B cell (primary cell): ENCODE measurements around the gene ISL2. TPM values are rescaled to one million over a fixed set of nuclear protein-coding genes. Genes with fewer than 3 reads are reported as not detected.

Experiments
- ATAC-seq: fragments of 200-7000 bp; cut with Tn5 transposase; one replicate; pipeline ENCODE4 v1.10.0; 2021; ENCODE audit warnings: low read depth, mild to moderate bottlenecking, moderate number of reproducible peaks, moderate library complexity
- CTCF ChIA-PET: fragments of 350-600 bp; sonication (Branson Sonifier 250); formaldehyde crosslinking; loops from one replicate; lab custom pipeline; 2021; ENCODE audit warnings: antibody characterized with exemption, inconsistent platforms; lab: Charles Lee
- POLR2A ChIA-PET: fragments of 350-600 bp; sonication (Branson Sonifier 250); formaldehyde crosslinking; loops from one replicate; lab custom pipeline; 2021; ENCODE audit warnings: antibody characterized with exemption; lab: Charles Lee
- DNase-seq: peaks from one replicate; pipeline ENCODE4 v3.0.0; 2013
- H2AFZ ChIP-seq: 2 replicates; pipeline ENCODE4 v1.6.1; 2012; ENCODE audit warnings: mild to moderate bottlenecking, low read depth, low read length; ENCODE audit not compliant: insufficient read depth, poor library complexity, severe bottlenecking
- H3K27ac ChIP-seq, 2 donors: 1 replicate in 1 of 2; 2 replicates in 1 of 2; pipeline ENCODE4 v1.5.1; 2012 to 2013; ENCODE audit warnings: low read length in 2 of 2, mild to moderate bottlenecking in 2 of 2, moderate library complexity in 1 of 2
- H3K27me3 ChIP-seq, 4 experiments: fragments of 200-600 bp in 1 of 4; sonication (generic) in 1 of 4; replicated peaks in 1 of 4; 1 replicate in 2 of 4; 2 replicates in 2 of 4; pipeline versions ENCODE4 v1.6.1 to v1.7.0; 2013 to 2016; ENCODE audit warnings: low read length in 3 of 4, mild to moderate bottlenecking in 2 of 4, mixed read lengths in 1 of 4, moderate library complexity in 1 of 4; ENCODE audit not compliant: insufficient read depth in 4 of 4, control insufficient read depth in 3 of 4; ENCODE audit errors: control extremely low read depth in 1 of 4
- H3K36me3 ChIP-seq, 2 experiments: replicated peaks in 1 of 2; 1 replicate in 1 of 2; 2 replicates in 1 of 2; pipeline versions ENCODE4 v1.6.1 to v1.7.1; 2013; ENCODE audit warnings: low read length in 1 of 2; ENCODE audit not compliant: insufficient read depth in 2 of 2, control insufficient read depth in 1 of 2; ENCODE audit errors: control extremely low read depth in 1 of 2, extremely low read depth in 1 of 2
- H3K4me1 ChIP-seq, 2 donors: fragments of 200-600 bp in 1 of 2; sonication (generic) in 1 of 2; 1 replicate in 1 of 2; 2 replicates in 1 of 2; pipeline versions ENCODE4 v1.5.1 to v1.6.1; 2013 to 2017; ENCODE audit warnings: low read length in 2 of 2; ENCODE audit not compliant: control insufficient read depth in 2 of 2, insufficient read depth in 2 of 2
- H3K4me2 ChIP-seq: replicated peaks from 2 replicates; pipeline ENCODE3; 2012; ENCODE audit warnings: mild to moderate bottlenecking, low read depth, low read length; ENCODE audit not compliant: poor library complexity, severe bottlenecking
- H3K4me3 ChIP-seq, 5 experiments: fragments of 200-600 bp in 1 of 5; sonication (generic) in 1 of 5; 1 replicate in 3 of 5; 2 replicates in 2 of 5; pipeline versions ENCODE4 v1.5.1 to v1.7.0; 2011 to 2016; ENCODE audit warnings: low read length in 4 of 5, mild to moderate bottlenecking in 4 of 5, low read depth in 2 of 5, control low read depth in 1 of 5, moderate library complexity in 1 of 5; ENCODE audit not compliant: insufficient read depth in 1 of 5; ENCODE audit errors: control extremely low read depth in 1 of 5, extremely low read depth in 1 of 5
- H3K79me2 ChIP-seq: fragments of 200-600 bp; sonication (generic); one replicate; pipeline ENCODE4 v1.6.0; 2016; ENCODE audit warnings: low read length; ENCODE audit not compliant: control insufficient read depth, insufficient read depth
- H3K9ac ChIP-seq: fragments of 200-600 bp; sonication (generic); 2 replicates; pipeline ENCODE4 v1.6.1; 2017; ENCODE audit warnings: mild to moderate bottlenecking, low read length, moderate library complexity
- H3K9me3 ChIP-seq, 3 donors: one replicate each; pipeline versions ENCODE4 v1.6.1 to v1.7.1; 2013; ENCODE audit warnings: low read length in 2 of 3; ENCODE audit not compliant: control insufficient read depth in 2 of 3, insufficient read depth in 1 of 3; ENCODE audit errors: control extremely low read depth in 1 of 3
- H4K20me1 ChIP-seq: 2 replicates; pipeline ENCODE4 v1.6.0; 2012; ENCODE audit warnings: mild to moderate bottlenecking, low read length; ENCODE audit not compliant: insufficient read depth, control insufficient read depth, poor library complexity, severe bottlenecking
- H3K27ac Mint-ChIP-seq: one replicate; pipeline ENCODE4 v1.8.0; 2021; ENCODE audit warnings: mixed read lengths
- H3K27me3 Mint-ChIP-seq: one replicate; pipeline ENCODE4 v1.8.0; 2021; ENCODE audit warnings: mixed read lengths
- H3K4me1 Mint-ChIP-seq: one replicate; pipeline ENCODE4 v1.8.0; 2021; ENCODE audit warnings: mixed read lengths
- H3K4me3 Mint-ChIP-seq: one replicate; pipeline ENCODE4 v1.8.0; 2021; ENCODE audit warnings: mixed read lengths
- H3K9me3 Mint-ChIP-seq: one replicate; pipeline ENCODE4 v1.8.0; 2022; ENCODE audit warnings: mixed read lengths; ENCODE audit not compliant: insufficient read depth
- CTCF ChIP-seq: fragments of 200-600 bp; IDR thresholded peaks from one replicate; pipeline ENCODE4 v1.8.0; 2022; ENCODE audit warnings: antibody characterized with exemption, mild to moderate bottlenecking
- EZH2 ChIP-seq: IDR thresholded peaks from 2 replicates; pipeline ENCODE4 v1.6.1; 2012; ENCODE audit warnings: borderline replicate concordance, low read depth, mild to moderate bottlenecking, moderate library complexity, low read length; ENCODE audit not compliant: insufficient read depth, poor library complexity, severe bottlenecking
- WGBS: methylation state at CpG from one replicate; pipeline ENCODE4 v1.1.5; 2013; ENCODE audit warnings: missing lambda C conversion rate; ENCODE audit not compliant: insufficient coverage; 5-methylcytosine and 5-hydroxymethylcytosine counted together
- intact Hi-C: fragments of 100-400 bp; cut with micrococcal nuclease; formaldehyde crosslinking; loops from one replicate; pipeline ENCODE4 v1.10.0; 2022
- polyA plus RNA-seq: library from polyadenylated mRNA; depleted of rRNA; stranded (reverse); fragments of >200 nt; gene quantifications from 2 replicates; pipeline ENCODE4 v1.2.3, GENCODE V29; 2012
- total RNA-seq, 2 donors: library from RNA; stranded (reverse); fragments of 120-200 nt in 1 of 2; gene quantifications; 1 replicate in 1 of 2; 2 replicates in 1 of 2; pipeline versions ENCODE4 v1.2.3 to v1.2.4, GENCODE V29; 2013 to 2022

The ISL2 gene
- total and polyA plus RNA-seq, 2 donors (not counting 1 experiment from before 2014, with no cell fraction given) = 0.59 to 1.8 TPM

- ChIA-PET POLR2A (no interaction called here), CTCF (no interaction called here)
- Mint-ChIP-seq H3K9me3 (no peaks in the 10 kb centered on the region), H3K27ac (no peak overlapping the region), H3K27me3 (no peaks in the 10 kb centered on the region), H3K4me1 (no peaks in the 10 kb centered on the region), H3K4me3 (no peak overlapping the region)
- H2AFZ ChIP-seq = no peak overlapping the region
- ATAC-seq (no peak), DNase-seq (no peak)
- no peaks in the 10 kb centered on the region for H3K27me3 ChIP-seq
- H3K4me1 ChIP-seq = no peaks in the 10 kb centered on the region
- no peak overlapping the region for H3K9ac ChIP-seq
- no peaks in the 10 kb centered on the region for H3K79me2 ChIP-seq
- H4K20me1 ChIP-seq = no peaks in the 10 kb centered on the region
- no peak overlapping the region for H3K27ac ChIP-seq
- H3K9me3 ChIP-seq = no peaks in the 10 kb centered on the region
- no peak for TF ChIP-seq CTCF
- TF ChIP-seq EZH2 = no peak
- H3K4me2 ChIP-seq = no peak overlapping the region
- 71% methylated on average over 1 of the region's 1 CpG for WGBS
- H3K36me3 ChIP-seq = no peaks in the 10 kb centered on the region
- intact Hi-C loops = no loop called here
- no peak overlapping the region for H3K4me3 ChIP-seq
These were observed 42.1 kb downstream of the ISL2 start for GRCh38 chr15:76378691-76379090.

GRCh38 chr15:76380249-76380648 is 43.7 kb downstream of the ISL2 start:
- Histone ChIP-seq H2AFZ (no peak overlapping the region), H3K4me1 (no peaks in the 10 kb centered on the region), H3K9me3 (no peaks in the 10 kb centered on the region), H3K79me2 (no peaks in the 10 kb centered on the region), H4K20me1 (no peaks in the 10 kb centered on the region), H3K4me2 (no peak overlapping the region), H3K27ac (no peak overlapping the region), H3K4me3 (no peak overlapping the region), H3K27me3 (no peaks in the 10 kb centered on the region), H3K36me3 (no peaks in the 10 kb centered on the region), H3K9ac (no peak overlapping the region)
- Mint-ChIP-seq H3K9me3 (no peaks in the 10 kb centered on the region), H3K4me1 (no peaks in the 10 kb centered on the region), H3K27me3 (no peaks in the 10 kb centered on the region), H3K27ac (no peak overlapping the region), H3K4me3 (no peak overlapping the region)
- intact Hi-C loops = no loop called here
- CTCF ChIA-PET = no interaction called here
- no peak for TF ChIP-seq CTCF
- TF ChIP-seq EZH2 = no peak
- ATAC-seq (no peak), DNase-seq (no peak)
- POLR2A ChIA-PET = no interaction called here
- no CpG with 5 or more reads among the region's 1 CpG for WGBS
